OCI-LY7 (cell line): Measurements from ENCODE around the gene ALDH1L1.

Source experiments
- EZH2phosphoT487 ChIP-seq: fragments of 200-600 bp; sonication (generic); IDR thresholded peaks from 2 replicates; pipeline ENCODE4 v1.6.1; 2018; ENCODE audit warnings: low read depth, borderline replicate concordance, mild to moderate bottlenecking, mixed run types, antibody characterized with exemption, low read length, moderate library complexity, mixed read lengths
- TF ChIP-seq, protein P1 (sequence below): fragments of 200-600 bp; sonication (generic); conservative IDR thresholded peaks from 2 replicates; pipeline ENCODE4 v1.5.1; 2014; ENCODE audit warnings: mild to moderate bottlenecking, antibody characterized with exemption, low read length, moderate library complexity, mixed read lengths

DNA sequence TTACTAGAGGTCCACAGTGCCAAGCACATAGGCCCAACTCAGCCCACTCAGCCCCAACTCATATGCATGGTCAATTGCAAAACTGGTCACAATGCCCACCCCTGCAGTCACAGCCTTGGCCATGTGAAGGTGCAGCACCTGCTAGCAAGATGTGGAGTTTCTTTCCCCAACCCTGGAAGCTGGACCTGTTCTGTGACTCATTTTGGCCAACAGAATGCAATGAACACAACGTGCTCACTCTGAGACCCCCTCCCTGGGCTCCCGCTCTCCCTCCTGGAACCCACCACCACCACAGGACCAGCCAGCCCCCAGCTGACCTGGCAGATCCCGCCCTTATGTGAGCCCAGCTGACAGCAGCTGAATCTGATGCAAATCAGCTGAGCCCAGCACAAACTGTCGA is 34.4 kb downstream of the ALDH1L1 start:
- TF ChIP-seq, protein P1, sequence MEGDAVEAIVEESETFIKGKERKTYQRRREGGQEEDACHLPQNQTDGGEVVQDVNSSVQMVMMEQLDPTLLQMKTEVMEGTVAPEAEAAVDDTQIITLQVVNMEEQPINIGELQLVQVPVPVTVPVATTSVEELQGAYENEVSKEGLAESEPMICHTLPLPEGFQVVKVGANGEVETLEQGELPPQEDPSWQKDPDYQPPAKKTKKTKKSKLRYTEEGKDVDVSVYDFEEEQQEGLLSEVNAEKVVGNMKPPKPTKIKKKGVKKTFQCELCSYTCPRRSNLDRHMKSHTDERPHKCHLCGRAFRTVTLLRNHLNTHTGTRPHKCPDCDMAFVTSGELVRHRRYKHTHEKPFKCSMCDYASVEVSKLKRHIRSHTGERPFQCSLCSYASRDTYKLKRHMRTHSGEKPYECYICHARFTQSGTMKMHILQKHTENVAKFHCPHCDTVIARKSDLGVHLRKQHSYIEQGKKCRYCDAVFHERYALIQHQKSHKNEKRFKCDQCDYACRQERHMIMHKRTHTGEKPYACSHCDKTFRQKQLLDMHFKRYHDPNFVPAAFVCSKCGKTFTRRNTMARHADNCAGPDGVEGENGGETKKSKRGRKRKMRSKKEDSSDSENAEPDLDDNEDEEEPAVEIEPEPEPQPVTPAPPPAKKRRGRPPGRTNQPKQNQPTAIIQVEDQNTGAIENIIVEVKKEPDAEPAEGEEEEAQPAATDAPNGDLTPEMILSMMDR = no peak
- no peak for TF ChIP-seq EZH2phosphoT487
